HG03280 (cell line): ENCODE data around the gene CNN2.

Source experiments
- ATAC-seq: cut with Tn5 transposase; IDR thresholded peaks from one replicate; pipeline ENCODE4 v1.9.1; 2021; ENCODE audit warnings: mild to moderate bottlenecking, moderate library complexity; ENCODE audit not compliant: unreplicated experiment

Gene CNN2

GRCh38 chr19:1026783-1027649, 608 bp downstream of the CNN2 start:
- no peak for ATAC-seq

- no peak for ATAC-seq
Measured at GRCh38 chr19:1027650-1028061, 1.2 kb downstream of the CNN2 start.

- no peak for ATAC-seq
Measured at GRCh38 chr19:1028062-1028926, 1.9 kb downstream of the CNN2 start.

GRCh38 chr19:1032264-1032867, 6.0 kb downstream of the CNN2 start:
- no peak for ATAC-seq

GRCh38 chr19:1035998-1036621, 9.7 kb downstream of the CNN2 start:
- ATAC-seq = no peak

- no peak for ATAC-seq
Measured at GRCh38 chr19:1037621-1038064, 11.2 kb downstream of the CNN2 start.

- ATAC-seq = no peak
Measured at GRCh38 chr19:1038978-1039645, 12.7 kb downstream of the CNN2 start.

- ATAC-seq = peak; percentile 72
Measured at GRCh38 chr19:1039646-1040475, 13.5 kb downstream of the CNN2 start, which contains the start of gene ABCA7. TSS of gene ABCA7 (plus strand) at chr19:1040107. CDS start at chr19:1041362, 1,255 bp downstream.

GRCh38 chr19:1040476-1041271, 14.3 kb downstream of the CNN2 start:
- peak; percentile 38 for ATAC-seq

- ATAC-seq = no peak
Measured at GRCh38 chr19:1041272-1041834, 14.9 kb downstream of the CNN2 start.

- no peak for ATAC-seq
Measured at GRCh38 chr19:1041835-1042685, 15.7 kb downstream of the CNN2 start.

- no peak for ATAC-seq
Measured at GRCh38 chr19:1042689-1043511, 16.5 kb downstream of the CNN2 start.

GRCh38 chr19:1045247-1045603, 18.8 kb downstream of the CNN2 start:
- no peak for ATAC-seq

- no peak for ATAC-seq
Measured at GRCh38 chr19:1046117-1046626, 19.8 kb downstream of the CNN2 start.

GRCh38 chr19:1046836-1047695, 20.7 kb downstream of the CNN2 start:
- ATAC-seq = no peak
